Measurements from ENCODE around the gene AP3B1. TPM values are rescaled to one million over a fixed set of nuclear protein-coding genes. Genes with fewer than 3 reads are reported as not detected.
A peak's percentile ranks its signal among the peaks of the same experiment; 100 is the strongest.

Gene AP3B1
- total and polyA plus RNA-seq, 12 donors, result 22.0 to 59.1 (median 34.3) TPM

DNA sequence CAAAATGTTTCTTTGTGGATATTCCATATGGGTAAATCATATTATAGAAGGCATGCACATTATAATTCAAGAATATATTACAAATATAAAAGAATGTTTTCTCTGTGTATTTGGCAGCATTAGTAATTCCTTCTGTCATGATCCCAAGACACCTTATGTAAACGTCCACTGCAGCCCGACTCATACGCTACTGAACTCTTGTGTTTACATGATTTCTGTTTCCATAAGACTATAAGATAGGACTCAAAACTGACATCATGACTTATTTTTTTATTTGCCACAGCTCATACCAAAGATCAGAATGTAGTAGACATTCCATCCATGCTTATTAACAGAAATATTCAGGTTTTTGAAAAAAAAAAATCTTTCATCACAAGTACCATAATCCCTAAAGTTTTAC lies 234.1 kb downstream of the AP3B1 start:
- H3K4me1 ChIP-seq (replicated peaks in 1 of 2), result no peaks in the 10 kb centered on the region
- H3K27me3 ChIP-seq, result no peaks in the 10 kb centered on the region
- no peak for DNase-seq
- H3K4me3 ChIP-seq, result no peak overlapping the region
- intact Hi-C loops (cut with DNase I), result no loop called here
- WGBS, 4 donors, result 88 to 96% (median 92%) methylated on average over 3 of the region's 3 CpGs
- no peaks in the 10 kb centered on the region for H3K36me3 ChIP-seq (replicated peaks in 1 of 2)
- H3K27ac ChIP-seq, result no peak overlapping the region
- no peak for TF ChIP-seq POLR2A (IDR thresholded peaks at IDR 0.05)
- TF ChIP-seq, protein P1, sequence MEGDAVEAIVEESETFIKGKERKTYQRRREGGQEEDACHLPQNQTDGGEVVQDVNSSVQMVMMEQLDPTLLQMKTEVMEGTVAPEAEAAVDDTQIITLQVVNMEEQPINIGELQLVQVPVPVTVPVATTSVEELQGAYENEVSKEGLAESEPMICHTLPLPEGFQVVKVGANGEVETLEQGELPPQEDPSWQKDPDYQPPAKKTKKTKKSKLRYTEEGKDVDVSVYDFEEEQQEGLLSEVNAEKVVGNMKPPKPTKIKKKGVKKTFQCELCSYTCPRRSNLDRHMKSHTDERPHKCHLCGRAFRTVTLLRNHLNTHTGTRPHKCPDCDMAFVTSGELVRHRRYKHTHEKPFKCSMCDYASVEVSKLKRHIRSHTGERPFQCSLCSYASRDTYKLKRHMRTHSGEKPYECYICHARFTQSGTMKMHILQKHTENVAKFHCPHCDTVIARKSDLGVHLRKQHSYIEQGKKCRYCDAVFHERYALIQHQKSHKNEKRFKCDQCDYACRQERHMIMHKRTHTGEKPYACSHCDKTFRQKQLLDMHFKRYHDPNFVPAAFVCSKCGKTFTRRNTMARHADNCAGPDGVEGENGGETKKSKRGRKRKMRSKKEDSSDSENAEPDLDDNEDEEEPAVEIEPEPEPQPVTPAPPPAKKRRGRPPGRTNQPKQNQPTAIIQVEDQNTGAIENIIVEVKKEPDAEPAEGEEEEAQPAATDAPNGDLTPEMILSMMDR (IDR thresholded peaks at IDR 0.05), result no peak
- H3K9me3 ChIP-seq (replicated peaks in 1 of 3), result no peaks in the 10 kb centered on the region

DNA sequence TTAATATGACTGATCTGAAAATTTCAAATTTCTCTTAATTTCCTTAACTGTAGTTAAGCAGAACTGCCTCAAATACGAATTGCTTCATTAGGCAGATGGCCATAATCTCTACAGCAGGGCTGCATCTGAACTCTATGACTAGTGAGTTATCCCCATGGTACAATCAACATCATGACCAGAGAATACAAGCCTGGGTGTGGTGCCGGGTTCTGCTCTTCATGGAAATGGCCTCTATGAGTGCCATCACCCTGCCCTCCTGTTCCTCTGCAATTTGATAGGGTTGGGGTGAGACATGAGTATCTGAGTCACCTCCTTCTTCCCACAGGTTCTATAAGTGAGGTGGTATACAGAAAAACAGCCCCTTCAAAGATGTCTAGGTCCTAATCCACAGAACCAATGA lies 235.9 kb downstream of the AP3B1 start:
- Histone ChIP-seq H3K27me3 (no peaks in the 10 kb centered on the region), H3K9me3 (replicated peaks in 1 of 3) (no peaks in the 10 kb centered on the region), H3K27ac (no peak overlapping the region), H3K4me3 (no peak overlapping the region), H3K36me3 (replicated peaks in 1 of 2) (no peaks in the 10 kb centered on the region), H3K4me1 (replicated peaks in 1 of 2) (no peaks in the 10 kb centered on the region)
- intact Hi-C loops (cut with DNase I), result no loop called here
- WGBS, 4 donors, result 92 to 98% (median 95%) methylated on average over 2 of the region's 2 CpGs
- DNase-seq, result no peak
- TF ChIP-seq, protein P1 (IDR thresholded peaks at IDR 0.05), result no peak
- TF ChIP-seq POLR2A (IDR thresholded peaks at IDR 0.05), result no peak

DNA sequence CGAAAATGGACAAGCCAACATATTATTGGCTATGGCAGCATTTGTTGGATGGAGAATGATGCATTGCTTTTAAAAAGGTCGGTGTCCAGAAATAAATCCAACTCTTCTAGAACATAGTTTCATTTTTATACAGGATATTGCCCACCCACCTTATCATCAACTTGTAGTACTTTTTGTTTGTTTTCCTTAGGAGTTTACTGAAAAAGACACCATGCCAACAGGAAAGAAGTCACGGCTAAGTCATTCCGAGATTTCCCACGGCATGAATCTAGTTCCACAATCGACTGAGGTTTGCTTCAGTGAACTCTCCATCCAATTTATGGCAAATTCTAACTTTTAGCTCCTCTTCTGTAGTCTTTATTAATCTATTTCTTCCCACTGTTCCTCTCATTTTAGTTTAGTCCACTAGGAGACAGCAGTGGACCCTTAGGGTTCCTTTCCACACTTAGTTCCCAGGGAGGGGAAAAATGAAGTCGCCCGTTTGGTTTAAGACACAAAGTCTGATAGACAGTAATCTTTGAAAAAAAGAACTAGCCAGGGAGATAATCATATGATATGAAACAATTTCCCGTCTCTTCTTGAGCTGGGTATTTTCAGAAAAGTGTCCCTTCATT lies 237.5 kb downstream of the AP3B1 start:
- Histone ChIP-seq H3K9me3 (replicated peaks in 1 of 3) (no peaks in the 10 kb centered on the region), H3K27me3 (no peaks in the 10 kb centered on the region), H3K27ac (no peak overlapping the region), H3K4me3 (no peak overlapping the region), H3K36me3 (replicated peaks in 1 of 2) (no peaks in the 10 kb centered on the region), H3K4me1 (replicated peaks in 1 of 2) (no peaks in the 10 kb centered on the region)
- no peak for DNase-seq
- intact Hi-C loops (cut with DNase I), result no loop called here
- 81 to 83% (median 82%) methylated on average over 9 of the region's 9 CpGs for WGBS, 4 donors
- TF ChIP-seq POLR2A (IDR thresholded peaks at IDR 0.05), result no peak
- TF ChIP-seq, protein P1 (IDR thresholded peaks at IDR 0.05), result peak in 1 of 6 experiments; percentile 12

DNA sequence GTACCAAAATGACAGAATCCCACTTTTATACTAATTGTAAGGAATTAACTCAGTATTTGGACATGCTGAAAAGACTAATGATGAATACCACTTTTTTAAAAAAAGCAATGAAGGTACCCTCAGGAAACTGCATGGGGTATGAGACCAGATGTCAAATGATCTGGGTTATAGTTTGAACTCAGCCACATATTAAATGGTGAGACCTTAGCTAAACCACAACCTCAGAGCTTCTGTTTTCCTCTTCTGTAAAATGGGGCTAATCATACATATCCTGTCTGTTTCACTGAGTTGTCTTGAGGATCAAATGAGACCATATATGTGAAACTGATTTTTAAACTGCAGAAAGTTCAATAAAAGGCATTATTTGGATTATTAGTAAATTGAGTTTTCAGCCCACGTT lies 238.4 kb downstream of the AP3B1 start:
- Histone ChIP-seq H3K4me1 (replicated peaks in 1 of 2) (no peaks in the 10 kb centered on the region), H3K27ac (no peak overlapping the region), H3K9me3 (replicated peaks in 1 of 3) (no peaks in the 10 kb centered on the region), H3K27me3 (no peaks in the 10 kb centered on the region), H3K36me3 (replicated peaks in 1 of 2) (no peaks in the 10 kb centered on the region), H3K4me3 (no peak overlapping the region)
- TF ChIP-seq POLR2A (IDR thresholded peaks at IDR 0.05), result no peak
- TF ChIP-seq, protein P1 (IDR thresholded peaks at IDR 0.05), result no peak
- DNase-seq, result no peak
- WGBS, 4 donors, result 85 to 96% (median 93%) methylated on average over 1 of the region's 1 CpG
- intact Hi-C loops (cut with DNase I), result no loop called here
